ENCODE results near the gene KIF16B.

KIF16B gene

GRCh38 chr20:16280219-16280618, 293.0 kb downstream of the KIF16B start:
- Histone ChIP-seq H3K4me1 (ENCODE audit: control insufficient read depth in 1 of 2, insufficient read depth in 1 of 2, low read depth in 1 of 2, low read length in 1 of 2) (no peaks in the 10 kb centered on the region), H3K36me3 (no peaks in the 10 kb centered on the region)

GRCh38 chr20:16279320-16279719, 293.9 kb downstream of the KIF16B start:
- H3K9me3 ChIP-seq, result peaks cover 4% of the 10 kb centered on the region

More at GRCh38 chr20:16280219-16280618, 293.0 kb downstream of the KIF16B start:
- Histone ChIP-seq H3K9me3 (peaks cover 4% of the 10 kb centered on the region), H3K27ac (no peak overlapping the region), H3K27me3 (no peaks in the 10 kb centered on the region), H3K4me3 (ENCODE audit: low read depth in 1 of 2, low read length in 1 of 2) (no peak overlapping the region)
- TF ChIP-seq CTCF (IDR thresholded peaks at IDR 0.05), result no peak

GRCh38 chr20:16273812-16274555, 299.3 kb downstream of the KIF16B start:
- no peak for TF ChIP-seq CTCF (IDR thresholded peaks at IDR 0.05)
- Histone ChIP-seq H3K27me3 (no peaks in the 10 kb centered on the region), H3K27ac (no peak overlapping the region), H3K4me3 (ENCODE audit: low read depth in 1 of 2, low read length in 1 of 2) (no peak overlapping the region), H3K36me3 (no peaks in the 10 kb centered on the region), H3K9me3 (no peaks in the 10 kb centered on the region), H3K4me1 (ENCODE audit: control insufficient read depth in 1 of 2, insufficient read depth in 1 of 2, low read depth in 1 of 2, low read length in 1 of 2) (no peaks in the 10 kb centered on the region)

More at GRCh38 chr20:16279320-16279719, 293.9 kb downstream of the KIF16B start:
- H3K27ac ChIP-seq, result no peak overlapping the region
- H3K4me3 ChIP-seq (ENCODE audit: low read depth in 1 of 2, low read length in 1 of 2), result no peak overlapping the region
- no peaks in the 10 kb centered on the region for H3K27me3 ChIP-seq
- H3K36me3 ChIP-seq, result no peaks in the 10 kb centered on the region
- no peaks in the 10 kb centered on the region for H3K4me1 ChIP-seq (ENCODE audit: control insufficient read depth in 1 of 2, insufficient read depth in 1 of 2, low read depth in 1 of 2, low read length in 1 of 2)
- TF ChIP-seq CTCF (IDR thresholded peaks at IDR 0.05), result no peak

GRCh38 chr20:16272780-16273360, 300.4 kb downstream of the KIF16B start:
- Histone ChIP-seq H3K4me1 (ENCODE audit: control insufficient read depth in 1 of 2, insufficient read depth in 1 of 2, low read depth in 1 of 2, low read length in 1 of 2) (no peaks in the 10 kb centered on the region), H3K36me3 (no peaks in the 10 kb centered on the region), H3K27ac (no peak overlapping the region), H3K4me3 (ENCODE audit: low read depth in 1 of 2, low read length in 1 of 2) (no peak overlapping the region), H3K9me3 (no peaks in the 10 kb centered on the region), H3K27me3 (no peaks in the 10 kb centered on the region)
- no peak for TF ChIP-seq CTCF (IDR thresholded peaks at IDR 0.05)

- no peaks in the 10 kb centered on the region for H3K9me3 ChIP-seq
- no peak overlapping the region for H3K27ac ChIP-seq
- H3K27me3 ChIP-seq, result no peaks in the 10 kb centered on the region
- H3K36me3 ChIP-seq, result no peaks in the 10 kb centered on the region
- H3K4me3 ChIP-seq (ENCODE audit: low read depth in 1 of 2, low read length in 1 of 2), result no peak overlapping the region
- H3K4me1 ChIP-seq (ENCODE audit: control insufficient read depth in 1 of 2, insufficient read depth in 1 of 2, low read depth in 1 of 2, low read length in 1 of 2), result no peaks in the 10 kb centered on the region
- no peak for TF ChIP-seq CTCF (IDR thresholded peaks at IDR 0.05)
Observed at GRCh38 chr20:16271450-16271849, 301.8 kb downstream of the KIF16B start.

All from neutrophil (primary cell).